ENCODE results near the gene HES7. TPM values are rescaled to one million over a fixed set of nuclear protein-coding genes. Genes with fewer than 3 reads are reported as not detected.

HES7 gene
- total RNA-seq, 1 experiment from 2014 or later, result 0.61 TPM

DNA sequence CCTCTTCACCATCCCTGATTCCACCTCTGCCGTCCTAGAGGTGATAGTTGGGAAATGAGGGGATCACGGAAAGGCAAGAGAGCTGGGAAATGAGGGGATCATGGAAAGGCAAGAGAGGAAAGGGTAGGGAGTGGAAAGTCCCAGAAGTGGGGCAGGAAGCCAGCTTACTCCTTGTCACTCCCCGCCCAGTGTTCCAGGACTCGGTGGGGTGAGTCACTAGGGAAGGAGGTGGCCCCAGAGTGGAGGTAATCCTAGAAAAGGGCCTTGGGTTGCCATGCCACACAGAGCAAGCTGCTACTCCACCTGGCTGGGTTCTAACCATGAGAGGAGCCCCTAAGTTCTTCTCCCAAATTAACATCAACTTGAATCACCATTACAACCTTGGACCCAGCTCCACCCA, 20.4 kb downstream of the HES7 start:
- Histone ChIP-seq H3K36me3 (ENCODE audit: control insufficient read depth in 1 of 2, insufficient read depth in 2 of 2, low read length in 2 of 2) (no peaks in the 10 kb centered on the region), H3K27ac (ENCODE audit: low read depth, low read length) (no peak overlapping the region), H3K4me3 (replicated peaks in 1 of 2; ENCODE audit: low read depth in 1 of 2, low read length in 2 of 2) (no peak overlapping the region), H3K4me1 (ENCODE audit: control insufficient read depth in 1 of 2, insufficient read depth in 2 of 2, low read length in 2 of 2) (peaks cover 0 to 11% of the 10 kb centered on the region in 2 experiments; a peak in 3 of 4 replicates), H3K9me3 (ENCODE audit: control insufficient read depth in 1 of 2, insufficient read depth in 1 of 2, low read depth in 1 of 2, low read length in 2 of 2) (no peaks in the 10 kb centered on the region), H3K79me2 (ENCODE audit: insufficient read depth, low read length) (no peaks in the 10 kb centered on the region), H4K20me1 (ENCODE audit: insufficient read depth) (no peaks in the 10 kb centered on the region), H3K9me2 (ENCODE audit: insufficient read depth) (no peaks in the 10 kb centered on the region), H3K4me2 (ENCODE audit: low read length) (peak overlapping the region; percentile 48), H3K27me3 (ENCODE audit: insufficient read depth, low read length) (no peaks in the 10 kb centered on the region), H3K9ac (ENCODE audit: low read length) (no peak overlapping the region), H2AFZ (ENCODE audit: low read depth, low read length, poor library complexity, severe bottlenecking) (no peak overlapping the region)
- ChIA-PET POLR2A (interaction anchor here (1.6 kb wide), 1 partner anchor 13 kb away, joined by 3 read pairs; no protein-coding TSS in a partner anchor), CTCF (interaction anchor here (1.0 to 3.6 kb wide), 4 partner anchors 10 to 29 kb away, joined by 3 to 34 read pairs (median 4); no protein-coding TSS in a partner anchor), RAD21 (ENCODE audit: low non-redundant PET in 1 of 2, low total read pairs in 2 of 2, uncharacterized antibody in 2 of 2, unreplicated experiment in 2 of 2) (no interaction called here)
- no TSS peak for BruUV-seq (replicated peaks)
- intact Hi-C loops (cut with micrococcal nuclease), result no loop called here
- DNase-seq (ENCODE audit: low read depth, low spot score) (no peak), ATAC-seq (peak; percentile 58; the same call in 1 of the 2 replicates)
- TF ChIP-seq YY1 (IDR thresholded peaks at IDR 0.05; ENCODE audit: extremely low read depth, insufficient replicate concordance, low read depth, low read length), result no peak
- no peak for TF ChIP-seq EZH2 (IDR thresholded peaks at IDR 0.05)
- no peak for TF ChIP-seq ZFX (IDR thresholded peaks at IDR 0.05)
- TF ChIP-seq, protein P1, sequence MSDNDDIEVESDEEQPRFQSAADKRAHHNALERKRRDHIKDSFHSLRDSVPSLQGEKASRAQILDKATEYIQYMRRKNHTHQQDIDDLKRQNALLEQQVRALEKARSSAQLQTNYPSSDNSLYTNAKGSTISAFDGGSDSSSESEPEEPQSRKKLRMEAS (IDR thresholded peaks at IDR 0.05), result no peak
- TF ChIP-seq, protein P2, sequence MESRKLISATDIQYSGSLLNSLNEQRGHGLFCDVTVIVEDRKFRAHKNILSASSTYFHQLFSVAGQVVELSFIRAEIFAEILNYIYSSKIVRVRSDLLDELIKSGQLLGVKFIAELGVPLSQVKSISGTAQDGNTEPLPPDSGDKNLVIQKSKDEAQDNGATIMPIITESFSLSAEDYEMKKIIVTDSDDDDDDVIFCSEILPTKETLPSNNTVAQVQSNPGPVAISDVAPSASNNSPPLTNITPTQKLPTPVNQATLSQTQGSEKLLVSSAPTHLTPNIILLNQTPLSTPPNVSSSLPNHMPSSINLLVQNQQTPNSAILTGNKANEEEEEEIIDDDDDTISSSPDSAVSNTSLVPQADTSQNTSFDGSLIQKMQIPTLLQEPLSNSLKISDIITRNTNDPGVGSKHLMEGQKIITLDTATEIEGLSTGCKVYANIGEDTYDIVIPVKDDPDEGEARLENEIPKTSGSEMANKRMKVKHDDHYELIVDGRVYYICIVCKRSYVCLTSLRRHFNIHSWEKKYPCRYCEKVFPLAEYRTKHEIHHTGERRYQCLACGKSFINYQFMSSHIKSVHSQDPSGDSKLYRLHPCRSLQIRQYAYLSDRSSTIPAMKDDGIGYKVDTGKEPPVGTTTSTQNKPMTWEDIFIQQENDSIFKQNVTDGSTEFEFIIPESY (IDR thresholded peaks at IDR 0.05; ENCODE audit: extremely low read depth, insufficient replicate concordance, low read length), result no peak
- TF ChIP-seq EZH2phosphoT487 (IDR thresholded peaks at IDR 0.05; ENCODE audit: borderline replicate concordance), result no peak
- no peak for TF ChIP-seq ELF1 (IDR thresholded peaks at IDR 0.05; ENCODE audit: borderline replicate concordance, low read depth)
